SK-N-SH (cell line): ENCODE data around the gene PGAP3. TPM values are rescaled to one million over a fixed set of nuclear protein-coding genes. Genes with fewer than 3 reads are reported as not detected.

ENCODE experiments used
- CTCF ChIA-PET: fragments of 300-600, 350-600 bp; formaldehyde crosslinking; extraction: SDS; loops from one replicate; lab custom pipeline; 2021; lab: Yijun Ruan, JAX
- POLR2A ChIA-PET: fragments of 350-600 bp; sonication (Branson Sonifier 250); formaldehyde crosslinking; extraction: SDS; loops from one replicate; lab custom pipeline; 2020; ENCODE audit warnings: antibody characterized with exemption, inconsistent platforms; lab: Yijun Ruan, JAX
- DNase-seq: peaks from one replicate; pipeline ENCODE4 v3.0.0; 2012
- H2AFZ ChIP-seq: fragments of 200-600 bp; sonication (generic); 2 replicates; pipeline ENCODE4 v1.8.1; 2016; ENCODE audit warnings: antibody characterized with exemption, mild to moderate bottlenecking, low read depth
- H3F3A ChIP-seq: fragments of 200-600 bp; sonication (generic); replicated peaks from 2 replicates; pipeline ENCODE3; 2016; ENCODE audit warnings: antibody characterized with exemption, mild to moderate bottlenecking; ENCODE audit not compliant: insufficient read depth
- H3K27ac ChIP-seq, 2 experiments: fragments of 200-500 bp in 1 of 2; fragments of 200-600 bp in 1 of 2; sonication (Bioruptor generic) in 1 of 2; sonication (generic), shearing (Covaris generic) in 1 of 2; 2 replicates each; pipeline versions ENCODE4 v1.5.1 to v1.6.1; 2014 to 2016; ENCODE audit warnings: low read depth in 2 of 2, inconsistent platforms in 1 of 2, low read length in 1 of 2, mild to moderate bottlenecking in 1 of 2, mixed read lengths in 1 of 2
- H3K27me3 ChIP-seq: fragments of 200-600 bp; sonication (generic), shearing (Covaris generic); 2 replicates; pipeline ENCODE4 v1.6.1; 2016; ENCODE audit warnings: mixed run types; ENCODE audit not compliant: insufficient read depth
- H3K36me3 ChIP-seq, 2 experiments: fragments of 200-500 bp in 1 of 2; fragments of 200-600 bp in 1 of 2; sonication (Bioruptor generic) in 1 of 2; sonication (generic) in 1 of 2; replicated peaks in 1 of 2; 2 replicates each; pipeline versions ENCODE3 to v1.5.1; 2014 to 2016; ENCODE audit warnings: low read length in 1 of 2, mild to moderate bottlenecking in 1 of 2; ENCODE audit not compliant: insufficient read depth in 2 of 2, control insufficient read depth in 1 of 2
- H3K4me1 ChIP-seq, 2 experiments: fragments of 200-500 bp in 1 of 2; fragments of 200-600 bp in 1 of 2; sonication (Bioruptor generic) in 1 of 2; sonication (generic), shearing (Covaris generic) in 1 of 2; 2 replicates each; pipeline versions ENCODE4 v1.5.1 to v1.6.1; 2014 to 2016; ENCODE audit warnings: low read depth in 1 of 2, low read length in 1 of 2, mixed run types in 1 of 2; ENCODE audit not compliant: insufficient read depth in 2 of 2, control insufficient read depth in 1 of 2
- H3K4me2 ChIP-seq: fragments of 200-600 bp; sonication (generic), shearing (Covaris generic); 2 replicates; pipeline ENCODE4 v1.6.1; 2017; ENCODE audit warnings: mixed run types
- H3K4me3 ChIP-seq, 2 experiments: fragments of 200-500 bp in 1 of 2; fragments of 200-600 bp in 1 of 2; sonication (Bioruptor generic) in 1 of 2; sonication (generic), shearing (Covaris generic) in 1 of 2; 2 replicates each; pipeline versions ENCODE4 v1.5.1 to v1.8.1; 2014 to 2016; ENCODE audit warnings: low read depth in 2 of 2, inconsistent platforms in 1 of 2, low read length in 1 of 2, mild to moderate bottlenecking in 1 of 2, mixed read lengths in 1 of 2, moderate library complexity in 1 of 2
- H3K79me2 ChIP-seq: fragments of 200-600 bp; sonication (generic); 2 replicates; pipeline ENCODE4 v1.8.1; 2017; ENCODE audit warnings: mild to moderate bottlenecking; ENCODE audit not compliant: insufficient read depth
- H3K9ac ChIP-seq: fragments of 200-600 bp; sonication (generic); 2 replicates; pipeline ENCODE4 v1.6.1; 2017; ENCODE audit warnings: mixed run types
- H3K9me2 ChIP-seq: fragments of 200-600 bp; sonication (generic); 2 replicates; pipeline ENCODE4 v1.6.1; 2017; ENCODE audit warnings: mixed run types
- H3K9me3 ChIP-seq: fragments of 200-600 bp; sonication (generic); 2 replicates; pipeline ENCODE4 v1.6.1; 2017; ENCODE audit warnings: mixed run types, mild to moderate bottlenecking, moderate library complexity
- H4K20me1 ChIP-seq: fragments of 200-600 bp; sonication (generic); 2 replicates; pipeline ENCODE4 v1.6.1; 2017; ENCODE audit warnings: mild to moderate bottlenecking, mixed run types; ENCODE audit not compliant: insufficient read depth
- ELF1 ChIP-seq: IDR thresholded peaks from 2 replicates; pipeline ENCODE4 v1.4.0; 2012
- EP300 ChIP-seq, 2 experiments: IDR thresholded peaks; 2 replicates each; pipeline versions ENCODE4 v1.4.0 to v1.6.1; 2012; ENCODE audit warnings: borderline replicate concordance in 1 of 2, low read depth in 1 of 2, low read length in 1 of 2
- EZH2phosphoT487 ChIP-seq: fragments of 200-600 bp; sonication (generic); IDR thresholded peaks from 2 replicates; pipeline ENCODE4 v1.6.1; 2017; ENCODE audit warnings: low read depth, mixed run types, mild to moderate bottlenecking, antibody characterized with exemption, moderate library complexity, borderline replicate concordance
- FOXJ3 ChIP-seq: sonication (generic); formaldehyde crosslinking; IDR thresholded peaks from 2 replicates; pipeline ENCODE4 v1.5.1; 2020; ENCODE audit warnings: mild to moderate bottlenecking, missing genetic modification reagents
- FOXM1 ChIP-seq: IDR thresholded peaks from 2 replicates; pipeline ENCODE4 v1.4.0; 2012; ENCODE audit warnings: low read depth, mild to moderate bottlenecking
- GATA2 ChIP-seq: sonication (generic); formaldehyde crosslinking; IDR thresholded peaks from 2 replicates; pipeline ENCODE4 v1.5.0; 2020; ENCODE audit warnings: mild to moderate bottlenecking, missing genetic modification reagents
- JUND ChIP-seq: IDR thresholded peaks from 2 replicates; pipeline ENCODE4 v1.4.0; 2012
- MAX ChIP-seq: IDR thresholded peaks from 2 replicates; pipeline ENCODE4 v1.4.0; 2012; ENCODE audit warnings: low read depth
- MXI1 ChIP-seq: IDR thresholded peaks from 2 replicates; pipeline ENCODE4 v1.6.1; 2012; ENCODE audit warnings: mild to moderate bottlenecking, low read depth, low read length, improper control_type of control experiment
- RAD21 ChIP-seq: IDR thresholded peaks from 2 replicates; pipeline ENCODE4 v1.6.1; 2012; ENCODE audit warnings: mild to moderate bottlenecking, low read length
- RCOR1 ChIP-seq: fragments of 150-350 bp; IDR thresholded peaks from 2 replicates; pipeline ENCODE4 v1.6.1; 2017; ENCODE audit warnings: antibody characterized with exemption, low read length
- RFX5 ChIP-seq: IDR thresholded peaks from 2 replicates; pipeline ENCODE4 v1.6.1; 2012; ENCODE audit warnings: mild to moderate bottlenecking, improper control_type of control experiment, low read length
- SIN3A ChIP-seq: IDR thresholded peaks from 2 replicates; pipeline ENCODE4 v1.6.1; 2012; ENCODE audit warnings: low read depth, mild to moderate bottlenecking, low read length, moderate library complexity, borderline replicate concordance
- SMC3 ChIP-seq: IDR thresholded peaks from 2 replicates; pipeline ENCODE4 v1.6.1; 2012; ENCODE audit warnings: low read depth, low read length, improper control_type of control experiment
- TEAD4 ChIP-seq: IDR thresholded peaks from 2 replicates; pipeline ENCODE4 v1.4.0; 2012; ENCODE audit warnings: mild to moderate bottlenecking, borderline replicate concordance; ENCODE audit not compliant: insufficient read depth
- USF1 ChIP-seq: IDR thresholded peaks from 2 replicates; pipeline ENCODE4 v1.4.0; 2012; ENCODE audit warnings: low read depth, borderline replicate concordance
- YY1 ChIP-seq: IDR thresholded peaks from 2 replicates; pipeline ENCODE4 v1.4.0; 2012; ENCODE audit warnings: low read depth, mild to moderate bottlenecking
- WGBS: methylation state at CpG from one replicate; pipeline ENCODE4 v1.1.6; 2017; ENCODE audit warnings: low lambda C conversion rate; 5-methylcytosine and 5-hydroxymethylcytosine counted together
- polyA plus RNA-seq, 3 experiments: library from polyadenylated mRNA; depleted of rRNA; stranded (reverse); fragments of >200 nt; gene quantifications; 2 replicates each; pipeline ENCODE4 v1.2.3, GENCODE V29; 2012
- TF ChIP-seq, protein P1 (sequence below): fragments of 200-600 bp; sonication (generic); IDR thresholded peaks from 2 replicates; pipeline ENCODE4 v1.6.1; 2017; ENCODE audit warnings: antibody characterized with exemption, mild to moderate bottlenecking, moderate library complexity
- TF ChIP-seq, protein P2 (sequence below): IDR thresholded peaks from 2 replicates; pipeline ENCODE4; 2012
- TF ChIP-seq, protein P3 (sequence below): fragments of 150-350 bp; IDR thresholded peaks from 2 replicates; pipeline ENCODE4 v1.6.1; 2017; ENCODE audit warnings: antibody characterized with exemption, low read length, low read depth, borderline replicate concordance

PGAP3 gene
- polyA plus RNA-seq, 1 of the 3 experiments (the other 2 are of a cell fraction), result 20.9 TPM

DNA sequence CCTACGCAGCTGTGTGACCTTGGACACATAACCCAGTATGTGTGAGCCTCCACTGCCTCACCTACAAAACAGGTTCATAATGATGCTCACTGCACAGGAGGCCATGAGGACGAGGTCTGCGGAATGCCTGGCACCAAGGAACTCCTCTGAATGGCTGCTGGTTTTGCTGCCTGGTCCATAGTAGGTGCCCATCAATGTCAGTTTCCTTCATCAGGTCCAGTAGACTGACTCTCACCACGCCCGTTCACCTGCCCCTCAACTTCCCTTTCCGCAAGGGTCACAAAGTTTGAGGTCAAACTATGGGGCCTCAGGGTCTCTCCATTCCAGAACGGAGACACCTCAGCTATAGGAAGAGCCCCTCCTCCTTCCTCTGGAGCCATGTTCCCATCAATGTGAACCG, 10.8 kb downstream of the PGAP3 start:
- DNase-seq, result no peak
- H3K9me3 ChIP-seq, result no peaks in the 10 kb centered on the region
- no peaks in the 10 kb centered on the region for H3K36me3 ChIP-seq
- H3K9ac ChIP-seq, result no peak overlapping the region
- CTCF ChIA-PET, result interaction anchor here (0.8 to 15.8 kb wide), 4 partner anchors 11 to 54 kb away, joined by 3 to 279 read pairs (median 77); partner anchors contain the start of gene PPP1R1B
- no peaks in the 10 kb centered on the region for H4K20me1 ChIP-seq
- H3K9me2 ChIP-seq, result no peaks in the 10 kb centered on the region
- no peaks in the 10 kb centered on the region for H3K79me2 ChIP-seq
- H2AFZ ChIP-seq, result no peak overlapping the region
- POLR2A ChIA-PET, result no interaction called here
- TF ChIP-seq FOXJ3 (no peak), MXI1 (no peak), RFX5 (no peak), SIN3A (no peak), RAD21 (no peak), GATA2 (CRISPR knock-in tag) (no peak), MAX (no peak), SMC3 (no peak), ELF1 (no peak)
- TF ChIP-seq, protein P1, sequence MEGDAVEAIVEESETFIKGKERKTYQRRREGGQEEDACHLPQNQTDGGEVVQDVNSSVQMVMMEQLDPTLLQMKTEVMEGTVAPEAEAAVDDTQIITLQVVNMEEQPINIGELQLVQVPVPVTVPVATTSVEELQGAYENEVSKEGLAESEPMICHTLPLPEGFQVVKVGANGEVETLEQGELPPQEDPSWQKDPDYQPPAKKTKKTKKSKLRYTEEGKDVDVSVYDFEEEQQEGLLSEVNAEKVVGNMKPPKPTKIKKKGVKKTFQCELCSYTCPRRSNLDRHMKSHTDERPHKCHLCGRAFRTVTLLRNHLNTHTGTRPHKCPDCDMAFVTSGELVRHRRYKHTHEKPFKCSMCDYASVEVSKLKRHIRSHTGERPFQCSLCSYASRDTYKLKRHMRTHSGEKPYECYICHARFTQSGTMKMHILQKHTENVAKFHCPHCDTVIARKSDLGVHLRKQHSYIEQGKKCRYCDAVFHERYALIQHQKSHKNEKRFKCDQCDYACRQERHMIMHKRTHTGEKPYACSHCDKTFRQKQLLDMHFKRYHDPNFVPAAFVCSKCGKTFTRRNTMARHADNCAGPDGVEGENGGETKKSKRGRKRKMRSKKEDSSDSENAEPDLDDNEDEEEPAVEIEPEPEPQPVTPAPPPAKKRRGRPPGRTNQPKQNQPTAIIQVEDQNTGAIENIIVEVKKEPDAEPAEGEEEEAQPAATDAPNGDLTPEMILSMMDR, result no peak
- TF ChIP-seq, protein P2, sequence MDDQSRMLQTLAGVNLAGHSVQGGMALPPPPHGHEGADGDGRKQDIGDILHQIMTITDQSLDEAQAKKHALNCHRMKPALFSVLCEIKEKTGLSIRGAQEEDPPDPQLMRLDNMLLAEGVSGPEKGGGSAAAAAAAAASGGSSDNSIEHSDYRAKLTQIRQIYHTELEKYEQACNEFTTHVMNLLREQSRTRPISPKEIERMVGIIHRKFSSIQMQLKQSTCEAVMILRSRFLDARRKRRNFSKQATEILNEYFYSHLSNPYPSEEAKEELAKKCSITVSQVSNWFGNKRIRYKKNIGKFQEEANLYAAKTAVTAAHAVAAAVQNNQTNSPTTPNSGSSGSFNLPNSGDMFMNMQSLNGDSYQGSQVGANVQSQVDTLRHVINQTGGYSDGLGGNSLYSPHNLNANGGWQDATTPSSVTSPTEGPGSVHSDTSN, result no peak
- TF ChIP-seq, protein P3, sequence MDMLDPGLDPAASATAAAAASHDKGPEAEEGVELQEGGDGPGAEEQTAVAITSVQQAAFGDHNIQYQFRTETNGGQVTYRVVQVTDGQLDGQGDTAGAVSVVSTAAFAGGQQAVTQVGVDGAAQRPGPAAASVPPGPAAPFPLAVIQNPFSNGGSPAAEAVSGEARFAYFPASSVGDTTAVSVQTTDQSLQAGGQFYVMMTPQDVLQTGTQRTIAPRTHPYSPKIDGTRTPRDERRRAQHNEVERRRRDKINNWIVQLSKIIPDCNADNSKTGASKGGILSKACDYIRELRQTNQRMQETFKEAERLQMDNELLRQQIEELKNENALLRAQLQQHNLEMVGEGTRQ, result no peak
- 82% methylated on average over 6 of the region's 8 CpGs for WGBS
- H3K27me3 ChIP-seq, result no peaks in the 10 kb centered on the region
- H3K4me1 ChIP-seq, result no peaks in the 10 kb centered on the region
- H3K4me2 ChIP-seq, result no peak overlapping the region
- no peaks in the 10 kb centered on the region for H3F3A ChIP-seq
- no peak overlapping the region for H3K27ac ChIP-seq
- no peak overlapping the region for H3K4me3 ChIP-seq

DNA sequence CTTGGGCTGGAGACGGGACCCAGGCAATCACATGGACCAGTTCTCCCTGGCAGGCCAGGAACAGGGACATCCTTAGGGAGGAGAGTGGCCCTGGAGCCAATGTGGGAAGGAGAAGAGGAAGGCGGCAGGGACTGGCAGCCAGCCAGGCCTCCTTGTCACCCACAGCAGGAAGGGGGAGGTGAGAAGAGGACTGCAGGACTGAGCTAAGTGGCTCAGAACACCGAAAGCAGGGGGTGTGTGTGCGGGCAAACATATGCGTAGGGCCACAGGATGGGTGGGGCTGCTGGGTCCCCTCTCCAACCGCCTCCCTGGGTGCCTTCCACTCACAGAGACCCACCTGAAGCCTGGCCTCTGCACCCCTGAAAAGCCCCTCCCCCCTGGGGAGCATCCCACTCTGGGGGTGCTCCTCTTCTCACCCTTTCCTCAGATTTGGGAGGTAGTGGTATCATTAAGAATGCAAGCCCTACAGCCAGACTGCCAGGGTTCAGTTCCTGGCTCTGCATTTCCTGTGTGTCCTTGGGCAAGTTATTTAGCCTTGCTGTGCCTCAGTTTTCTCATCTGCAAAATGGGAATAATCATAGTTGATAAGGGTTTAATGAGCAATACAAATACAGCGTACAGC, 11.5 kb downstream of the PGAP3 start:
- H3K27me3 ChIP-seq, result no peaks in the 10 kb centered on the region
- no peak overlapping the region for H3K4me2 ChIP-seq
- H3K4me3 ChIP-seq, result no peak overlapping the region
- POLR2A ChIA-PET, result interaction anchor here (0.8 kb wide), 1 partner anchor 12 kb away, joined by 4 read pairs; the partner anchor contains the start of gene PGAP3
- H3K79me2 ChIP-seq, result no peaks in the 10 kb centered on the region
- H3F3A ChIP-seq, result no peaks in the 10 kb centered on the region
- H3K9me2 ChIP-seq, result no peaks in the 10 kb centered on the region
- H2AFZ ChIP-seq, result no peak overlapping the region
- CTCF ChIA-PET, result interaction anchor here (1.9 to 15.8 kb wide), 5 partner anchors 23 to 54 kb away, joined by 5 to 279 read pairs (median 8); partner anchors contain the start of genes MIEN1 and PPP1R1B
- H3K27ac ChIP-seq, result no peak overlapping the region
- H4K20me1 ChIP-seq, result no peaks in the 10 kb centered on the region
- no peak overlapping the region for H3K9ac ChIP-seq
- H3K9me3 ChIP-seq, result no peaks in the 10 kb centered on the region
- 86% methylated on average over 4 of the region's 7 CpGs for WGBS
- peaks cover 0 to 2% of the 10 kb centered on the region in 2 experiments; a peak in 1 of 4 replicates for H3K4me1 ChIP-seq
- no peaks in the 10 kb centered on the region for H3K36me3 ChIP-seq
- DNase-seq, result no peak
- TF ChIP-seq USF1 (no peak), JUND (no peak), YY1 (no peak), RCOR1 (no peak), MAX (no peak), FOXM1 (no peak), EZH2phosphoT487 (no peak), RFX5 (no peak), EP300 (IDR thresholded peaks at IDR 0.05; ENCODE audit: borderline replicate concordance in 1 of 2, low read depth in 1 of 2, low read length in 1 of 2) (no peak), TEAD4 (no peak), ELF1 (no peak)
- TF ChIP-seq, protein P2, result no peak
